ENCODE results near the gene METTL21A. TPM values are rescaled to one million over a fixed set of nuclear protein-coding genes. Genes with fewer than 3 reads are reported as not detected.

METTL21A gene
- total RNA-seq = 10 to 100 TPM; 10.1 to 31.6 (median 22.5) TPM

DNA sequence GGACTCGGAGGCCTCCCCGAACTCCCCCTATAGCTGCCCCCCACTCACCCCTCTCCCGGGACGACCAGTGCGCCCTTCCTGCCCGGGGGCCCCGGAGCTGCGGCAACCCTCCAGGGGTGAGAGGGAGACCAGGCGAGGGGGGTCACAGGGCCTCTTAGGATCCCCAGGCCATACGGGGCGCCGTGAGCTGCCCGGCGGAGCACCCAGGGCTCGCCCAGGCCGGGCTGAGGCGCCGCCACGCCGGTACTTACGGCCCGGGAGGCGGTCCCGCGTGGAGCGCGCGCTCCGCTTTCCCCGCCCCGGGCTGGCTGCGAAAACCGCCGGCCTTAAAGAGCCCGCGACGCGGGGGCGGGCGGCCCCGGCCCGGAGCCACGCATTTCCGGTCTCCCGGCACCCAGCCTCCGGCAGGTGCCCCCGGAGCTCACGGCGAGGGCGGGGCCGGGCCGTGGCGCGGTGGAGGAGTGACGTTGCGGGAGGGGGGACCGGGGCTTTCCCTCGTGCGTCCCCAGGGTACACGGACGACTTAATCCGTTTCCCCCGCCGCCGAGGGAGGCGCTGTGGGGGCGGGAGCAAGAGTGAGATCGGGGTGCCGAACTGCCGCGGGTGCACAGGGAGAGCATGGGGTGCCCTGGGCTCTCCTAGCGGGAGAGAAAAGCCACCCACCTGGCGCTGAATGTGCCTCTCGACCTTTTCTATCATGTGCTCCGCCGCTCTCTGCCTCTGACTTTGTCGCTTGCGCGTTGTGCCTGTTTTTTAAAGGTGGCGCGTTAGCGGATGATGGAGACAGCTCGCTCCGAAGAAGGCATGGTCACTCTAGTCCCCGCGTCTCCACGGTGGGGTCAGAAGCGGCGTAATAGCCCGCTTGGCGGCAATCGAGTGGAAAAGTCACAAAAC is at the start of gene METTL21A:
Gene METTL21A, minus strand, starts transcription at position 381 of the 894 bp plus-strand sequence. CDS start 1,019 bp downstream, outside the sequence.
- H3K36me3 ChIP-seq = peaks cover 0 to 17% (median 10%) of the 10 kb centered on the region in 4 donors
- no peaks in the 10 kb centered on the region for H3K9me3 ChIP-seq
- TF ChIP-seq, protein P1, sequence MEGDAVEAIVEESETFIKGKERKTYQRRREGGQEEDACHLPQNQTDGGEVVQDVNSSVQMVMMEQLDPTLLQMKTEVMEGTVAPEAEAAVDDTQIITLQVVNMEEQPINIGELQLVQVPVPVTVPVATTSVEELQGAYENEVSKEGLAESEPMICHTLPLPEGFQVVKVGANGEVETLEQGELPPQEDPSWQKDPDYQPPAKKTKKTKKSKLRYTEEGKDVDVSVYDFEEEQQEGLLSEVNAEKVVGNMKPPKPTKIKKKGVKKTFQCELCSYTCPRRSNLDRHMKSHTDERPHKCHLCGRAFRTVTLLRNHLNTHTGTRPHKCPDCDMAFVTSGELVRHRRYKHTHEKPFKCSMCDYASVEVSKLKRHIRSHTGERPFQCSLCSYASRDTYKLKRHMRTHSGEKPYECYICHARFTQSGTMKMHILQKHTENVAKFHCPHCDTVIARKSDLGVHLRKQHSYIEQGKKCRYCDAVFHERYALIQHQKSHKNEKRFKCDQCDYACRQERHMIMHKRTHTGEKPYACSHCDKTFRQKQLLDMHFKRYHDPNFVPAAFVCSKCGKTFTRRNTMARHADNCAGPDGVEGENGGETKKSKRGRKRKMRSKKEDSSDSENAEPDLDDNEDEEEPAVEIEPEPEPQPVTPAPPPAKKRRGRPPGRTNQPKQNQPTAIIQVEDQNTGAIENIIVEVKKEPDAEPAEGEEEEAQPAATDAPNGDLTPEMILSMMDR (IDR thresholded peaks at IDR 0.05) = peak in 1 of 3 experiments; percentile 33
- TF ChIP-seq POLR2A (IDR thresholded peaks at IDR 0.05; ENCODE audit: low read depth) (peak; percentile 47), POLR2AphosphoS5 (IDR thresholded peaks at IDR 0.05) (peak; percentile 74 to 85), EP300 (IDR thresholded peaks at IDR 0.05) (no peak)
- H3K27me3 ChIP-seq = no peaks in the 10 kb centered on the region
- H3K4me1 ChIP-seq = peaks cover 15 to 50% (median 35%) of the 10 kb centered on the region in 4 donors
- H3K4me3 ChIP-seq = peak within 1 kb of the TSS; percentile 81 to 93 (median 92)
- intact Hi-C loops (cut with DNase I) = loop anchor here (5.0 to 10.0 kb wide), 3 partner anchors 87 to 630 kb away; partner anchors contain the start of genes CCNYL1, CREB1 and IDH1
- 0% methylated on average over 5 of the region's 92 CpGs for WGBS
- H3K27ac ChIP-seq (replicated peaks in 1 of 4) = peak within 1 kb of the TSS; percentile 93 to 98 (median 98)
- peak; percentile 96 for DNase-seq (ENCODE audit: extremely low spot score)

DNA sequence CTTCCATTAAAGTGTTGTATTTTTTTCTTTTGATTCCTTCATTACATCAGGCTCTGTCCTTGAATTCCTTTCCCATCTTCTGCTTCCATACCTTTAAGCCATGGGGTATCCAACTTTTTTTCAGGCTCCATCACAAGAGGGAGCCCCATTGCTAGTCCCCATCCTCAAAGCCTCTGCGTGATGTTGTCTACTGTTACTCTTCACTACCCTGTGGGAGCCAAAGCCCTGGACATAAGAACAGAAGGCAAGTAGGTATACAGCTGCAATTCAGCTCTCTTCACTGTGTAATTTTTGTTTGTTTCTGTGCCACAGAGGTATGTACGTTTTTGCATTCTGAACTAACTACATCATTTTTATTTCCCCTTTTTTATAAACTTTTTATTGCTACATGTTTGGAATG is 49.6 kb upstream of the METTL21A start:
- peaks cover 0 to 14% (median 0%) of the 10 kb centered on the region in 4 donors for H3K27me3 ChIP-seq
- H3K36me3 ChIP-seq = no peaks in the 10 kb centered on the region
- DNase-seq (ENCODE audit: extremely low spot score) = no peak
- no peaks in the 10 kb centered on the region for H3K4me1 ChIP-seq
- WGBS = 89% methylated on average over 2 of the region's 2 CpGs
- H3K27ac ChIP-seq (replicated peaks in 1 of 4) = no peak overlapping the region
- TF ChIP-seq POLR2A (IDR thresholded peaks at IDR 0.05; ENCODE audit: low read depth) (no peak), POLR2AphosphoS5 (IDR thresholded peaks at IDR 0.05) (no peak), EP300 (IDR thresholded peaks at IDR 0.05) (no peak)
- TF ChIP-seq, protein P1 (IDR thresholded peaks at IDR 0.05) = no peak
- no peak overlapping the region for H3K4me3 ChIP-seq
- no peaks in the 10 kb centered on the region for H3K9me3 ChIP-seq
- intact Hi-C loops (cut with DNase I) = no loop called here

DNA sequence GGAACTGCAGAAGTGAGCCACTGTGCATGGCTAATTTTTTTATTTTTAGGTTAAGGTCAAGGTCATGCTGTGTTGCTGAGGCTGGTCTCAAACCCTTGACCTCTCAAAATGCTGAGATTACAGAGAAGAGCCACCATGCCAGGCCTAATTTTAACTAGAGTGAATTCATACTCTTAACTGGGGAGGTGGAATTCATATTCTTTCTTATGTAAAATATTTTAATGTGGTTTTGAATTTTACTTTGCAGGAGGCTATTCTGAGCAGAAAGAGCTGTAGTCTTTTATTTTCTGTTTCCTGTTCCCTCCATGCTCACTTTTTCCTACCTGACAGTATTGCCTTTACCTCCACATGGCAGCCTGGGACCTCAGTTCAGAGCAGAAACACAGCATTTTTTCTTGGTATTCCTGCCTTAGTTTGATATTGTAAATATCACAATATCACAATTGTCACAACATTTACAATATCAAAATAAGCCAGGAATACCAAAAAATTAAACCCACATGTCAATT is 49.1 kb upstream of the METTL21A start:
- intact Hi-C loops (cut with DNase I) = no loop called here
- H3K4me1 ChIP-seq = no peaks in the 10 kb centered on the region
- no peaks in the 10 kb centered on the region for H3K9me3 ChIP-seq
- peaks cover 0 to 9% (median 0%) of the 10 kb centered on the region in 4 donors for H3K27me3 ChIP-seq
- H3K27ac ChIP-seq (replicated peaks in 1 of 4) = no peak overlapping the region
- H3K36me3 ChIP-seq = no peaks in the 10 kb centered on the region
- H3K4me3 ChIP-seq = no peak overlapping the region
- TF ChIP-seq POLR2AphosphoS5 (IDR thresholded peaks at IDR 0.05) = no peak
- TF ChIP-seq EP300 (IDR thresholded peaks at IDR 0.05) = no peak
- TF ChIP-seq POLR2A (IDR thresholded peaks at IDR 0.05; ENCODE audit: low read depth) = no peak
- TF ChIP-seq, protein P1 (IDR thresholded peaks at IDR 0.05) = no peak
- no peak for DNase-seq (ENCODE audit: extremely low spot score)

DNA sequence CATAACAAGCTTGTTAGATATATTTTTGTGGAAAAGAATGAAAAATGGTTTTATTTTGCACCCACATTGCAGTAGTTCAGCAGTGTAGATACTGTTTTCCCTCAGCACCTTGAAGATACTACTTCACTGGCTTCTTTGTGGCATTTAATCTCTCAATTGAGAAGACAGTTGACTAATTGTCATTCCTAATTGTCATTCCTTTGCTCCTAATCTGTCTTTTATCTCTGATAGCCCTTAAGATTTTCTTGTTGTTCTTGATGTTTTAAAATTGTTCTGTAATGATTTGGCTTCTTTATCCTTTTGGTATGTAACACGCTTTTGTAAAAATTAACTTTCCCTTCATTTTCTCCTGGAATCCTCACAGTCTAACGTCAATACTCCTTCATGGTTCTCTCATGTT is 48.2 kb upstream of the METTL21A start:
- no peak for DNase-seq (ENCODE audit: extremely low spot score)
- 88% methylated on average over 2 of the region's 2 CpGs for WGBS
- TF ChIP-seq EP300 (IDR thresholded peaks at IDR 0.05) = no peak
- no peak for TF ChIP-seq POLR2A (IDR thresholded peaks at IDR 0.05; ENCODE audit: low read depth)
- TF ChIP-seq POLR2AphosphoS5 (IDR thresholded peaks at IDR 0.05) = no peak
- TF ChIP-seq, protein P1 (IDR thresholded peaks at IDR 0.05) = no peak
- no peaks in the 10 kb centered on the region for H3K9me3 ChIP-seq
- no peaks in the 10 kb centered on the region for H3K36me3 ChIP-seq
- intact Hi-C loops (cut with DNase I) = no loop called here
- H3K27ac ChIP-seq (replicated peaks in 1 of 4) = no peak overlapping the region
- no peaks in the 10 kb centered on the region for H3K27me3 ChIP-seq
- no peaks in the 10 kb centered on the region for H3K4me1 ChIP-seq
- H3K4me3 ChIP-seq = no peak overlapping the region
